ENCODE measurements around the gene ARRB2.

ARRB2 gene

DNA sequence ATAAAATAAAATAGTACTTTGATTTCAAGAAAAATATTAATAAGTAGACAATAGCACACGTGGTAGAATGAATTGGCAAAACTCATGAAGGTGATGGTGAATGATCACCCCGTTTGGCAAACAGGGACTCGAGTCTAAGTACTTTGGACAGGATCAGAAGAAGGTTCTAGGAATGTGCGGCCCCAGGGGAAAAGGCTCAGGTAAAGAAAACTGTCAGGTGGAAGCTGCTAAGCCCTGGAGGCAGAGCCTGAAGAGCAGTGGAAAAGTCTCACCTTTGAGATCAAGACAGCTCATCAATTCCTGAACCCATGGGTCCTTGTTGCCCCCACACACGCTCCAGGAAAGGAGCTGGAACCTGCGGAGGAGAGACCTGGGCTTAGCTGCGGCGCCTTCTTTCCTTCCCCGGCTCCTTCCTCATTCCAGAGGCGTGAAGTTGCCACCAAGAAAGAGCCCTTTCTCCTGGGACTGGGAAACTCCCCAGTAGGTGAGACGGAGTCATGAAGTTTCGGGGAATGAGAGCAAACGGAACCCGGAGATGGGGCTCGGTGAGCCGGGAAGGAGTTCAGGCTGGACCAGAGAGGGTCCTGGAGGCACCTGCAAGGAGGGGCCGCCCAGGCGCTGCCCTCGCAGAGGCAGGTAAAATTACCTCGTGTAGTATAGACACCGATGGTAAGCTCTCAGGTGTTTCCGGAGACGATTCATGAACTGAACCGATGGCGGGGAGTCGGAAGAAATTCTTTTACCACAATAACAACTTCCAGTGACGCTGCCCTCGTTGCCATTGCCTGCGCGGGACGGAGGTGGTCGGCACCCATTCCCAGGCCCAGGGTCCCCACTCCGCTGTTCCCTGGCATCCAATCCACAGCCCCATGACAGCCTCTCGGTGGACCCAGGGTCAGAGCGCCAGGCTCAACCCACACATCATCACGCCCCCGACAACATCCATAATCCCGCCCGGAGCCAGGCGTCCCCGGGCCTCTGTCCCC lies 28.0 kb downstream of the ARRB2 start:
- TF ChIP-seq GATA3 (IDR thresholded peaks at IDR 0.05; ENCODE audit: low read depth, low read length) (no peak), GATA2 (IDR thresholded peaks at IDR 0.05; ENCODE audit: low read depth, low read length) (no peak)

DNA sequence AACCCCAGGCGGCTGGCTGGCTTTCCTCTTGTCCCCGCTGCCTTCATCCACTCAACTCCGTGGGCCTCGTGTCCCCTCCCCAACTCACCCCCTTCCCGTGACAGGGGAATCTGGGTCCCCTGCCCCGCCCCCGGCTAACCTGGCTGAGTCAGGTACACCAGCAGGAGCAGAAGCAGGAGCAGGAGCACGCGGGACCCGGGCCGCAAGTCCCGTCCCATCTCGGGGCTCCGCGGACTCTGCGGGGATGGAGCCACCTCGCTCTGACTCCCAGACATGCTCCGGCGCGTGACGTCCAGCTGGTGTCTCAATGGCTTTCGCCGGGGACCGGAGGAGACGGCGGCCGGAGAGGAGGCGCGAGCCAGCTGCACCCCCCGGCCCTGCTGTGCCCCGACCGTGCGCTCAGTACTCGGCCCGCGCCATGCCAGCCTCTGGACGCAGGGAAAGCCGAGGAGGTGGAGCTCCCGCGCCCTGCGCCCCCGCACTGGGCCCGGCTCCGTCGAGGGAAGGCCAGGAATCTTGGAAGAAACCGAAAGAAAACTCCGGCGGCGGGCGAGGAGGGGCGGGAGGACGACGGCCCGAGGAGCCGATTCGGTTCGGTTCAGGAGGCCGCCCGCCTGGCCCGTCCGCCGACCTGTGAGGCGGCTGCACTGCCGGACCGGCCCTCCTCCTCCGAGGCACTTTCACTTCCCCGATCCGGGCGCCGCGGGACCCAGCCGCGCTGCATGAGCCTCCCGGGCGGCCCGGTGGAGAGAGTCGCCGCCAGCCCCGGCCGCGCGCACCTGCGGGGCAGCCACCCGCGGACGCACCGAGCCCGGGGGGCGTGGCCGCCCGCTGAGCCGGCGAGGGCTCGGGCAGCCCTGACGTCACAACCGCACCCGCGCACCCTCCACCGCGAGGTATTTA lies 28.9 kb downstream of the ARRB2 start, which contains the start of the genes CXCL16 and ZMYND15:
TSS of gene CXCL16 (minus strand) at position 807 of the 903 bp plus-strand sequence. CDS start at position 218, 589 bp downstream.
TSS of gene ZMYND15 (plus strand) at position 712 of the 903 bp plus-strand sequence. CDS start 716 bp downstream, outside the sequence.
- TF ChIP-seq GATA2 (IDR thresholded peaks at IDR 0.05; ENCODE audit: low read depth, low read length) = no peak
- TF ChIP-seq GATA3 (IDR thresholded peaks at IDR 0.05; ENCODE audit: low read depth, low read length) = no peak

DNA sequence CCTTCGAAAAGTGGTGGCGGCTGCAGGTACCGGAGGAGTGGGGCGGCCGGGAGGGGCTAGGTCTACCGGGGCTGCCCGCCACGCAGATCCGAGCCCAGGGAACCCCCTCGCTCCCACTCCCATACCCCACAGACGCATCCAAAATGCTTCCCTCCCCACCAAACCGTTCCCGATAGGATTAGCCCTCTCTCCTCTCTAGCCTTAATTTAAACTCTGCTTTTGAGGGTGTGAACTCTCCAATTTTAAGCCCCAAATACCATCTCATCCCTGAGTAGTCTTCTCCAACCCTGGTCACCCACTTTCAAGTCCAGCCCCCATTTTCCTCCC lies 29.6 kb downstream of the ARRB2 start:
- no peak for TF ChIP-seq GATA2 (IDR thresholded peaks at IDR 0.05; ENCODE audit: low read depth, low read length)
- no peak for TF ChIP-seq GATA3 (IDR thresholded peaks at IDR 0.05; ENCODE audit: low read depth, low read length)

DNA sequence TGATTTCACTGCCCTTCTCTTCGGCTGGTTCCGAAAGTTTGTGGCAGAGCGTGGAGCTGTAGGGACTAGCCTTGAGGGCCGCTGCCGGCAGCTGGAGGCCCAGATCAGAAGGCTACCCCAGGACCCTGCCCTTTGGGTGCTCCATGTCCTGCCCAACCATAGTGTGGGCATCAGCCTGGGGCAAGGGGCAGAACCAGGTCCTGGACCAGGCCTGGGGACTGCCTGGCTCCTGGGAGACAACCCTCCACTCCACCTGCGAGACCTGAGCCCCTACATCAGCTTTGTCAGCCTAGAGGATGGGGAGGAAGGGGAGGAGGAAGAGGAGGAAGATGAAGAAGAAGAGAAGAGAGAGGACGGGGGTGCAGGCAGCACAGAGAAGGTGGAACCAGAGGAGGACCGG lies 30.2 kb downstream of the ARRB2 start:
- no peak for TF ChIP-seq GATA2 (IDR thresholded peaks at IDR 0.05; ENCODE audit: low read depth, low read length)
- no peak for TF ChIP-seq GATA3 (IDR thresholded peaks at IDR 0.05; ENCODE audit: low read depth, low read length)

DNA sequence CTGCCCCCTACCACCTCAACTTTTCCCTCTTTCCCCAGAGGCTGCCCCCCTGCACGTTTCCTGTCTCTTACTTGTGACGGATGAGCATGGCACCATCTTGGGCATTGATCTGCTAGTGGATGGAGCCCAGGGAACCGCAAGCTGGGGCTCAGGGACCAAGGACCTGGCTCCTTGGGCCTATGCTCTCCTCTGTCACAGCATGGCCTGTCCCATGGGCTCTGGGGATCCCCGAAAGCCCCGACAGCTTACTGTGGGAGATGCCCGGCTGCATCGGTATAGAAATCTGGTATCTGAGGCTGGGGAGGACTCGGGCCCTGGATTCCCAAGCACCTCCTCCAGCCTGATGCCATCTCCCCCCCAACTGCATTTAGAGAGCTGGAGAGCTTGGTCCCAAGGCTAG lies 31.1 kb downstream of the ARRB2 start:
- TF ChIP-seq GATA2 (IDR thresholded peaks at IDR 0.05; ENCODE audit: low read depth, low read length) (no peak), GATA3 (IDR thresholded peaks at IDR 0.05; ENCODE audit: low read depth, low read length) (no peak)

DNA sequence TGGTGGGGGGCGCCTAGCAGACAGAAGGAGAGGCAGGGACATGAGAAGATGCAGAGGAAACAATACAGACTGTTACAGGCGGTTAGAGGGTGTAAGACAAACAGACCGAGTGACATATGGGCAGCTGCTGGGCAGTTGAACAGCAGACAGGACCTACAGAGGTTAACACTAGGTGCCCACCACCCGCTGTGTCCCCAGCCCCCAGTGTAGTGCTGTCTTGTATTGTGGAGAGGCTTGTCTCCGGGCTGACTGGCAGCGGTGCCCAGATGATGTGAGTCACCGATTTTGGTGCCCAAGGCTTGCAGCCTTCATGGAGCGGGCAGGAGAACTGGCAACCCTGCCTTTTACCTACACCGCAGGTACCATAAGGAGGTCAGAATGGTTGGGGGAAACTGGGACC lies 31.7 kb downstream of the ARRB2 start:
- TF ChIP-seq GATA2 (IDR thresholded peaks at IDR 0.05; ENCODE audit: low read depth, low read length) = no peak
- no peak for TF ChIP-seq GATA3 (IDR thresholded peaks at IDR 0.05; ENCODE audit: low read depth, low read length)

DNA sequence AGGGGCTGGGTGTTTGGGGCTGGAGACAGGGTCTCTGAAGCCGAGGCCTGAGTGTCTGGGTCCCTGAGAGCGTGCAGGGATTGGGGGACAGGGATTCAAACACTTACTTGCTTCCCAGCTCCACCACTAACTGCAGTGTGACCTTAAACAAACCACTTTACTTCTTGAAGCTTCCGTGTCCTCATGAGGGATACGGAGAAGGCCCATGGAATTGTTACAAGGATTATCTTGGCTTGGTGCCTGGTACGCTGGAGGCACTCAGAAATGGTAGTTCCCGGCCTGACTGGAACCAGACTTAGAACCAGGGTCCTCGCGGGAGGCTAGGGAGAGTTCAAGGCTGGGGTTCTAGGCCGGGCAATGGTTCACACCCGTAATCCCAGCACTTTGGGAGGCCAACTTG lies 32.2 kb downstream of the ARRB2 start:
- no peak for TF ChIP-seq GATA3 (IDR thresholded peaks at IDR 0.05; ENCODE audit: low read depth, low read length)
- TF ChIP-seq GATA2 (IDR thresholded peaks at IDR 0.05; ENCODE audit: low read depth, low read length) = no peak

DNA sequence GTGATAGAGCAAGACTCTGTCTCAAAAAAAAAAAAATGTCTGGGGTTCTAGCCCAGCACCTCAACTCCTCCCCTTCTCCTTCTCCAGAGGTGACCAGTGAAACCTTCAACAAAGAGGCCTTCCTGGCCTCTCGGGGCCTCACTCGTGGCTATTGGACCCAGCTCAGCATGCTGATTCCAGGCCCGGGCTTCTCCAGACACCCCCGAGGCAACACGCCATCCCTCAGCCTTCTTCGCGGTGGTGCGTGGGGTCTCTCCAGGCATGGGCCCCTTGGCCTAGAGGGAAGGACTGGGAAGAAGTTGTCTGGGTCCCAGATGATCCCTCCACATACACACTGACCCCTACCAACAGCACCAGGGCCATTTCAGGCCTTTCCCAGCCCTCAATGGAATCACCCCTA lies 32.8 kb downstream of the ARRB2 start:
- TF ChIP-seq GATA3 (IDR thresholded peaks at IDR 0.05; ENCODE audit: low read depth, low read length) (no peak), GATA2 (IDR thresholded peaks at IDR 0.05; ENCODE audit: low read depth, low read length) (no peak)

DNA sequence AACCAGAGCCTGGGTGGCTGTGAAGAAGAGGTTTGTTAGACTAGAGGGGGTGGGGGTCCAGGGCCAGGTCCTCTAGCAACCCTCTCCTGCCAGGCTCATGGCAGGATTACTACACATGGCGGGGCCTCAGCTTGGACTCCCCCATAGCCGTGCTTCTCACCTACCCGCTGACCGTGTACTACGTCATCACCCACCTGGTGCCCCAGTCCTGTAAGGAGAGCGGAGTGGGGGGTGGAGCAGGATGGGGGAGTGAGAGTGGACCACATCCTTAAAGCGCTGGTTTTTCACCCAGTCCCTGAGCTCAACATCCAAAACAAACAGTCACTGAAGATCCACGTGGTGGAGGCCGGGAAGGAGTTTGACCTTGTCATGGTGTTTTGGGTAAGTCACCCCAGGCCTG lies 33.5 kb downstream of the ARRB2 start:
- TF ChIP-seq GATA2 (IDR thresholded peaks at IDR 0.05; ENCODE audit: low read depth, low read length) = no peak
- TF ChIP-seq GATA3 (IDR thresholded peaks at IDR 0.05; ENCODE audit: low read depth, low read length) = no peak

DNA sequence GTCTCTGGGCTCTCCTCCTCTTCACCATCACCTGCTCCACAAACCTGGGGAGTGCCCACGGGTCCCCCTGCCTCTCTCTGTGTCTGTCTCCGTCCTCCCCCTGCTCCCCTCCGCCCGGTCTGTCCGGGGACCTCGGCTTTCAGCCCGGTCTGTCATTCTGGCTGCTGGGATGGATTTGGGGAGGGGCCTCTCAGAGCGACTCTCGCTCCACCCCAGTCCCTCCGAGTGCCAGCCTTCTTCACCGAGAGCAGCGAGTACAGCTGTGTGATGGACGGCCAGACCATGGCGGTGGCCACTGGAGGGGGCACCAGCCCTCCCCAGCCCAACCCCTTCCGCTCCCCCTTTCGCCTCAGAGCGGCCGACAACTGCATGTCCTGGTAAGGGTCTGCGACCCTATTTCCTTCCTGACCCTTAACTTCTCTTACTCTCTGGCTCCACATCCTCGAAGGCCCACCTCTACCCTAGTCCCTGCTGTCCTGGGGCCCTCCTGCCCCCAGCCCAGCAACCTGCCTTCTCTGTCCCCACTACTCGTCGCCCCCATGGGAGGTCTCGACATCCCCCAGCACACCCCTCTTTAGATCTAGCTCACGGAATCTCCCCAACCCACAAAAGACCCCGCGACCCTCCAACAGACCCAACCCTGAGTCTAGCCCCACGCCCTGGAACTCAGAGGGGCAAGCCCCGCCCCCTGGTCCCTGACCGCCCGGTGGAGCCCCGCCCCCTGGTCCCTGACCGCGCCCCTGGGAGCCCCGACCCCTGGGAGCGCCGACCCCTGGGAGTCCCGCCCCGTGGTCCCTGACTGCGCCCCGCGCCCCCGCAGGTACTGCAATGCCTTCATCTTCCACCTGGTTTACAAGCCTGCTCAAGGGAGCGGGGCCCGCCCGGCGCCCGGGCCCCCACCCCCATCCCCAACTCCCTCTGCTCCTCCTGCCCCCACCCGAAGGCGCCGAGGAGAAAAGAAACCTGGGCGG lies 34.9 kb downstream of the ARRB2 start:
- TF ChIP-seq GATA3 (IDR thresholded peaks at IDR 0.05; ENCODE audit: low read depth, low read length) (no peak), GATA2 (IDR thresholded peaks at IDR 0.05; ENCODE audit: low read depth, low read length) (no peak)

DNA sequence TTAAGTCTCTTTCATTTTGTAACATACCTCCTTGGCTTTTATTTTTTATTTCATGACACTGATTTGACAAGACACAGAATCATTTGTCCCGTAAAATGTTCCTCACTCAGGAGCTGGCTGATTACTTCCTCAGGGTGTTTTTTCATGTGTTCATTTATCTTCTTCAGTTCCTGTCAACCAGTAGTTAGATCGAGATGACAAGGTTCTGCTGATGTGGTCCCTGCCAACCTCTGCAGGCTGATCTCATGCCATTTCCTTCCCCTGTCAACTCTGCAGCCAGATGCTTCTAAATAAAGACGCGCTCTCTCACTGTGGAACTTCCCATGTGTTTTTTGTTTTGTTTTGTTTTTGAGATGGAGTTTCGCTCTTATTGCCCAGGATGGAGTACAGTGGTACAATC lies 37.4 kb downstream of the ARRB2 start:
- TF ChIP-seq GATA3 (IDR thresholded peaks at IDR 0.05; ENCODE audit: low read depth, low read length) (no peak), GATA2 (IDR thresholded peaks at IDR 0.05; ENCODE audit: low read depth, low read length) (peak; percentile 12; the same call in 1 of the 2 replicates)

DNA sequence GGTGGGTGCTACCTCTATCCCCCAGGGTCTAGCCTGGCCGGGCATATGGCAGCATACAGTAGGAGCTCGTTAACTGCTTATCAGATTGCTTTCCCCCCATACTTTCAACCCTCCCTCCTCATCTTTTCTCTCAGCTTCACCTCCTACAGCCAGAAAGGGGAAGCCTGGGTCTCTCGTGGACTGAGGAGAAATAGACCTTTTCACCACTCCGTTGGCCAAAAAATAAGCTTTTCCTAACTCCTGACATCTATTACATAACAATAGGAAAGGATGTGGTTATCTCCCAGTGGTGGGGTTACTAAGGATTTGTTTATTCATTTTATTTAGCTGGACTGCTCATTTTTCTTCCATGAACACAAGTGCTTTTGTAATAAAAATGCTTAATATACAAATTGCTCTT lies 38.3 kb downstream of the ARRB2 start:
- TF ChIP-seq GATA2 (IDR thresholded peaks at IDR 0.05; ENCODE audit: low read depth, low read length) (no peak), GATA3 (IDR thresholded peaks at IDR 0.05; ENCODE audit: low read depth, low read length) (no peak)

DNA sequence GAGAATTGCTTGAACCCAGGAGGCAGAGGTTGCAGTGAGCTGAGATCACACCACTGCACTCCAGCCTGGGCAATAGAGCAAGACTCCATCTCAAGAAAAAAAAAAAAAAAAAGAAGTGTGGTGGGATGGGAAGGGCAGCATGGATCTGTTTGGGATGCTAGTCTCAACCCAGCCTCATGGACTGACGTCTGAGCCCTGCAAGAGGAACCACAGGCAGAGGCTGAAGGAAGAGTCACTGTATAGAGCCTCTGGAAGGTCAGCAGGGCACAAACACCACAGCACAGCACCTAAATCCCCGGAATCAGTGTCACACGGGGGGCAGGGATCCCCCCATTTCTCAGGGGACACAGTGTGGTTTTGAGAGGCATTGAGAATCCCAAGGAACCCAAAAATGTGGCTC lies 40.2 kb downstream of the ARRB2 start:
- TF ChIP-seq GATA2 (IDR thresholded peaks at IDR 0.05; ENCODE audit: low read depth, low read length) (no peak), GATA3 (IDR thresholded peaks at IDR 0.05; ENCODE audit: low read depth, low read length) (no peak)

Measured in SH-SY5Y (cell line).